GM19351 (cell line): ENCODE measurements around the gene SEMA3C.

Experiments
- ATAC-seq: cut with Tn5 transposase; IDR thresholded peaks from one replicate; pipeline ENCODE4 v1.9.1; 2021; ENCODE audit warnings: mild to moderate bottlenecking, moderate library complexity; ENCODE audit not compliant: unreplicated experiment

The SEMA3C gene

DNA sequence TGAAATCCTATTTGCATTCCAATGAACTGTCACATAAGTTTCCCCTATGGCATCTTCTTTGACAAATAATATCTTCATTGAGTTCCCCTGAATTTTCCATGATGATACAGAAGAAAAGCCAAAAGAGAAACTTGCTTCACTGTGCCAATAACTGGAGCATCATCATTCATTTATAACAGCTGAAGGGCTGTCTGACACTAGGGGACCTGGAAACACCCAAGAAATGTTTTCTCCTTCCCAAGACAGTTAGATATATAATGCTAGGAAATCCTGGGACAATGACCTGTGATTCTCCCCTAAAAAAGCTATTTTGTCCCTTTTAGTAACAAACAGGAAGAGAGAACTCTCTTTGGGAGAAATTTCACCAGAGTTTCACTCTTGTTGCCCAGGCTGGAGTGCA lies 133.6 kb downstream of the SEMA3C start:
- ATAC-seq: no peak

DNA sequence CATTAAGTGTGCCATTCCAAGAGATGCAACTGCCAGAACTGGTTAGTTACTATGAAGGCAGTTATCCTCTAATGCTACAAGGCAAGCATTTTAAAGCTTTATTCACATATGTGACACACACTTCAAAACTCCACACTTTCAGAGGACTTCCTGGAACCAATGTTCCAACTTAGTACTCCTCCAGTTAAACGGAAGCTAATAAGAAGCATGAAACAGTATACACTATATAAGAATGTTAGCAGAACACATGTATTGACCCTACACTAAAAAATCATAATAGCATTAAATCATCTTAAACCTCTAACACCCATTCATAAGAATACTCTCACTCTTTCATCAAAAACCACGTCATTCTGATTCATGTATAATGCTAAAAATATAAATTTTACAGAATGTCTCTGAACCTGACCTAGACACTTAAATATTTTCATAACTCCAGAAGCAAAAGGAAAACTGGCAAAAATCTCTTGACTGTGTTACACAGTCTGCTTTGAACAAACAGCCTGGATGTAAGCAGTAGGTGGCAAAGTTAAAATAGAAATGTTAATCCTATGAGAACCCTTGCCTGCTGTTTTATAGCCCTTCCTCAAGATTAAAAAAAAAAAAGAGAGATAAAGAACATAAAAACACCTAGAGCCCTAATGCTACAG lies 135.0 kb downstream of the SEMA3C start:
- no peak for ATAC-seq

DNA sequence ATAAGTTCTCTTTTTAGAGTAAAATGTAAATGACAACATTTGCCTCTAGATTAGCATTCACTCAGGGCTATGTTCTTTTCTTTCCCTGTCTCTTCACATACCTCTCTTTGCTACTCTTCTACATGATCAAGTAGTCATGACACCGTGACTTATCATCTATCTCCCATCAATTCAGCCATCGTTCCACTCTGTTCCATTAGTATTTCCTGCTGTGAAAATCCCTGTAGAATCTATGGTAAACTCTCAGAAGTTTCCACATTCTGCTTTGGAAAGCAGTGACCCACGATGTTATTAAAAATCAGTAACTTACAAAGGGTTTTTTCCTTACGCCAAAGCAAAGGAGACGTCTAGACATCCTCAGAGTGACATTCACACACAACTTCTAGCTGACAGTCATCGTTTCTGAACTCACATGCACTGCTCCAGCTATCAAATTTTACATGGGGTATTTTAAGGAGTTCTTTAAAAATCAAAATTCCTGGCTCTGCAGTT lies 135.6 kb downstream of the SEMA3C start:
- no peak for ATAC-seq

DNA sequence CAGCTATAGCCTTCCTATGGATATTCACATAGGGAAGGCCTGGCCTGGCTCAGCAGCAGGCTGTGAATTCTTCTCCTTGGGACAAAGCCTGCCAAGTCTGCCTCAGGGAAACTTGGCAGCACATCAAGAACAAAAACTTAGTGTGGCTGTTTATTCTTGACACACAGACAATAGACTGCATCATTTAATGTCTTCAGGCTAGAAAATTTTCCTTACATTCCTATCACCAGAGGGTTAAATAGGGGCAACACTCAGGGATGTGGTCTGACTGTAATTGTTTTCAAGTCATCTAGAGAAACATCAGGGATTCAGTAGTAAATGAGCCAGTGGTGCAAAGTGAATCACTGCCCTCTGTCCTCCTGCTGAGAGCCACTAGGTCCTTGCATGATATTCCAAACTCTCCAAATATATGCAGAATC lies 137.3 kb downstream of the SEMA3C start:
- no peak for ATAC-seq

DNA sequence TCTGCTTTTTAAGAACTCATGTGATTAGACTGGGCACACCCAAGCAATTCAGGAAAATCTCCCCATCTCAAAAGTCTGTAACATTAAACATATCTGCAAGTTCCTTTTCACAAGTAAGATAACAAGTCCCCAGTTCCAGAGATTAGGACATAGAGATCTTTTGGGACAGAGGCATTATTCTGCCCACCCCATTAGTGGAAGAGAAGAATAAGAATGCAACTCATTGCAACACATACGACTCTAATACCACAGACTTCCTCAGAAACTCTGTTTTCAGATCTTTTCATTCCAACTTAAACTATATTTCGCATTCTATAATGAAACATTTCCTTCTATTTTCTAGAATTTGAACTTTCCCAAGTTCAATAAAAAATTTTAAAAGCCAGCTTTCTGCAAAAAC lies 137.7 kb downstream of the SEMA3C start:
- ATAC-seq: no peak

DNA sequence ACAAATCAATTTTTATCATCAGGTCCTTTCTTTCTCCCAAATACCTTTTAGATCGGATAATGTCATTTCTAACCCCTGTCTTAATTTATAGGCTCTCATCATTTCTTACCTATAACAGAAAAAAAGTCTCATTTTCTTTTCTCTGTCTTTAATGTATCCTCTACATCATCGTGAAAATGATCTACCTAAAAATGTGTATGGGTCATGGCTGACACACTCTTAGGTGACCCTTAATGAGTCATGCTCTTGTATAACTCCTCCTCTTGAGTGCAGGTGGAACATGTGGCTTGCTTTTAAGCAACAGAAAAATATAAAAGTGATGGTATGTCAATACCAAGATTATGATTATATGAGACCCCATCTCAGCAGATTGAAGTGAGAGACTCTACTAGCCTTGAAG lies 139.4 kb downstream of the SEMA3C start:
- ATAC-seq: no peak

DNA sequence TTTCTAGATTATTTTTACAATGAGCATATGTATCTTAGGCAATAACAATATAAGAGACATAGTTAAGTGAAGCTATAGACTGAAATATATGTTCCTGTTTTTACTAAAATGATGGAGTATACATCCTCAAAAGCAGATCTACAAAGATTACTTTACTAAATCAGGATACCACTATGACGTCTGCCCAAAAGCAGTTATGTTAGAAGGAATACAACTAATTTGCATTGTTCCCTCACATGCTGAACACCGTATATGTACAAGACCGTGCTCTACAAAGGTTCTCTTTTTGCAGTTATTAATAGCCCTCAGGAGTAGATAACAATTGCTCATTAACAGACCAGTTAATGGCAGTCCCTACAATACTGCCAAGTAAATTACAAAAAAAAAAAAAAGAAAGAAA lies 143.0 kb downstream of the SEMA3C start:
- no peak for ATAC-seq

DNA sequence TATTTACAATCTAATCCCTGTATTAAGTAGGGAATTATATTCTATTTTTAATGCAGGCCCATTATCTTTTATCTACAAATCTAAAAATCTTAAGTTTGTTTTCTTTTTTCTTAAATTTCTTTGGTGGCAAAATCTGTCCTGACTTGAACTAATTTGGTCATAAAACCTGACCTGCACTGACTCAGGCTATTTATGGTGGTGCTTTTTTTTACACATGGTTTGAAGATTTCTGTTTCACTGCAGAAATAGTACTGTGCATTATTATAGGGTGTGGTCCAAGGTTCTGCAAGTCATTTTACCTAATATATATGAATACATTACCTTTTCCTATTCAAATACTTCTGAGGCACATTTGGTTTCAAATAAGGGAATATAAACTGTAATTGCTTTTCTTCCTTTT lies 143.4 kb downstream of the SEMA3C start:
- no peak for ATAC-seq

DNA sequence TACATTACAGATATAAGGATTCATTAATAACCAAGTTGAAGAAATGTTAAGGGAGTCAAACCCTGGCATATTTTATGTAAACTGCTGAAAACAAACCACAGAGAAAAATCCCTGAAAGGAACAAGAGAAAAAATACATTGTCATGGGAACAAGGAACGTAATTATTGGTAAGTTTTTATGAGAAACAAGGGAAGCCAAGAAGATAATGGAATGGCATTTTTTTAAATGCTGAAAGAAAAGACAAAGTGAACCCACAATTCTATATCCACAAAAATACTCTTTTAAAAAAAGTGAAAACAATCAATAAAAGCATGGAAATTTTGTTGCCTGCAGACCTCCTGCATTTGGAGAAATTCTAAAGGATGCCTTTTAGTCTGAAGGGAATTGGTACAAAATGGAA lies 144.0 kb downstream of the SEMA3C start:
- no peak for ATAC-seq

DNA sequence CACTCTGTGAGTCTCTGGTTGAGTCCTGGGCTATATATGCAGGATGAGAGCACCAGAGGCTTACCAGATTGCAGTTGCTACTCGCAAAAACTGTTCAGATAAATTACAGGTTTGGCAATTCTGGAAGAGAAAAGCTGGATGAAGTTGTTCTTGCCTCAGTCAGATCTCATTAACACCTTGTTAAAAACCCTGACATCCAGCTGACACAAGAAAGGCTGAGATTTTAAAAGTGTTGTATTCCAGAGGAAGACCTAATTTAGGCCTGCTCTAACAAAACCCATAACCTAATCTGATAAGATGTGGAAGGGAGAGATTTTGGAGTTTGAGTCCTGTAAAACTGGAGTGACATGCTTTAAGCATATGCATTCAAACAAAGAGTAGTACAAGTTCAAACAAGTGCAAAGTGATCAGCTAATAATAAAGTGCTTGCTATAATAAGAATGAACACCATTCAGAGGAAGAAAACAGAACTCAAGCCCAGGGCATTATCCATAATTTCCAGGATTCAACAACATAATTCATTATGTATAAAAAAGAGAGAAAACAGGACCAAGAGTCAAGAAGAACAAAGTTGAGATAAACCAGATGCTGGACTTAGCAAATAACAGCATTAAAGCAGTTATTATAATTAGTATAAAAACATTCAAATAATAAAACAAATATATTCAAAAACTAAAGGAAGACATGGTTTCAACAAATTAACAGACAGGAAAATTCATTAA lies 144.9 kb downstream of the SEMA3C start:
- ATAC-seq: no peak

DNA sequence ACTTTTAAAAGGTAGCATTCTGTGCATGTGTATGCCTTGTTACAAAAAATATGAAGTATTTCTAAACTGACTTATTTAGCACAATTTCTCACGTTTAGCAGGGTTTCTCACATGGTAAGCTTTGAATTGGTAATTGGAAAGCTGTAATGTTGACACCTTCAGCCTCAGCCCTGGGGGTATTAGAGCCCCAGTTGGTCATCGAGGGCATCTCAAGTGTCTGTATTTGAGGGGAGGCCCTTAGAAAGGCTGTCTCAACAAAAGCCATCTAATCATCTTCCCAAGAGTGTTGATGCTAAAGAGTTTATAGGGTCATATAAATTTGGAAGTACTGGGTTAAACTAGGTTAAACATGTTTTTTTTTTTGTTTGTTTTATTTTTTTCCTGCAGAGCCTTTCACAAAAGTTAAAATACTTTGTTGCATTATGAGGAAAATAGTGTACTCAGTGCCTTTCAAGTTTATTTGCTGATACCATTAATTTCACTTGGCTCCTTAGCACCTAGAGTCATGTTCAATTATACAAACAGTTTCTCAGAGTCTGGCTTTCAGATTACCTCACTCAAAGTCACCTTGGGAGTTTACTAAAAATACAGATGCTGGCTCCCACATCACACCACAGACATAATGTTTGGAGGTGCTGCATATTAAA lies 146.4 kb downstream of the SEMA3C start:
- no peak for ATAC-seq

DNA sequence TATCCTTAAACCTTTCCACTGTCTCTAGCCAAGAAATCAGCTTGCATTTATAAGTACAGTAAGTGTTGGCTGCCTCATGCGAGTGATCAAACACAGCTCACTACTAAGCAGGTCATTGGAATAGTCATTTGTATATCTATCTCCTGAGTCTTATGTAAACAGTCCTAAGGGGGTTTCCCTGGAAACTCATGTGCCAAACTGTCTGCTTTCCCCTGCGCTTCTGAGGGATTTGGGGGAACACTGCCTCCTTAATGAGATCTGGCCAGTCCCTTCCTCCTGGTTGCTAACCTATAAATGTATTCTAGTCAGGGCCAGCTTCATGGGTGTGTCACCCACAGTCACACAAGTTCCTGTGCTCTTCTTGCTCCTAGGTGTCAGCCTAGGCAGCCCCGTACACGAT lies 147.3 kb downstream of the SEMA3C start:
- no peak for ATAC-seq

DNA sequence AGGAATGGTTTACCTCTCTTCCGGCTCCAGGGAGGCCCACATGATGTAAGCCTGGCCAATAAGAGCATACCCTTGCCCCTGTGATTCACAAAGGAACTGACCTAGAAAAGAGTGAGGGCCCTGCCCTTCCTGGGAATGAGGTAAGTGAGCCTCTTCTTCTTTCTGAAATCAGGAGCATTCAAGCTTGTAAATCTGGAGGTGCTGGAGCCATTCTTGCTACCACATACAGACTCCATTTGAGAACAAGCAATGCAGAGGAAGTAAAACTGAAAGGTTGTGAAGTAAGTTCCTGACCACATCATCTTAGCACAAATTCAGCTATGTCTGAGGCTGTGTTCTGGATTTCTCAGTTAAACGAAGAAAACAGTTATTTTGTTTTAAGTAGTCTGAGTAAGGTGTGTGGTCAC lies 148.2 kb downstream of the SEMA3C start:
- peak; percentile 66 for ATAC-seq

DNA sequence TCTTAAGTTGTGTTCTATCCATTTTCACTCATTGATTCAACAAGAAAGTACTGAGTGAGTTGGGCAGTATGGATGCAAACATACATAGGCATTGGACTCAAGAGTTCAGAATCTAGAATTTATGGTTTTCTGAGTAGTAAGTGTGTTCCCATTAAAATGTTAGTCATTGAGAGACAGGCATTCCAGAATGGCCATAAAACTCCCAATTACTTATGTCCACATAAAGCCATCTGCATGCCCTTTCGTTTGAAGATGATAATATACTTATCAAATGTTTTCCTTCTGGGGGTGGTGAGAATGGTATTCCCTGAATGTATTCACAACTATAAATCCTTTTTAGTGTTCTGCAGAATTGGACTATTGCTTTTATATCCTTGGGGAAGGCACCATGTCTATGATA lies 148.8 kb downstream of the SEMA3C start:
- ATAC-seq: no peak

DNA sequence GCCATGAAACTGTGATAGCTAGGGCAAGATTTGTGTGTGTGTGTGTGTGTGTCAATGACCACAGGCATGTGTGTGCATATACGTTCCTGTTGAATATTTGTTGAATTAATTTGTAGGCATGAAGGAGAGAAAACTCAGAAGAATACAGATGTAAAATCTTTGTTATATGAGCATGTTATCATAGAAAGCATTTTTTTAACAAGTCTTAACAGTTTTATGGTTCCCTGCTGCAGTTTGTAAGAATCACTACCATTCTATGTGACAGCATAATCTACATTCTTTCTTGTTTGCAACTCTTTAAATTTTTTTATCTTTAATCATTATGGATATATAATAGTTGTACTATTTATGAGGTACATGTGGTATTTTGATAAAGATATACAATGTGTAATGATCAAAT lies 150.1 kb downstream of the SEMA3C start:
- no peak for ATAC-seq

DNA sequence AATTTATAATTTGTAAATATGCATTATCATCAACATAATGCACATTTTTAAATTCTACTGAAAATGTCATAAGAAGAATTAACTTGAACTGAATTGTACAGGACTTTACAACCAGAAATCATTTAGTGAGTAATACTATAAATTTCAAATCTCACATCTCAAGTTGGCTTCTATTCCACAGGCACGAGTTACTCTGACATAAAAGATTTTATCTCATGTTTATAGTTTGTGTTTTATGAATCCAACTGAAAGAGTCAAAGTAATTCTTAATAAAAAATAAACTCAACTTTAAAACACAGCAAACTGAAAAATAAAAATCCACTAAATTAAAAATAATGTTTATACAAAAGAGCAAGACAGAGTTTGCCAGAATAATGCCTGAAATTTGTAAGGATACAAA lies 151.2 kb downstream of the SEMA3C start:
- no peak for ATAC-seq

DNA sequence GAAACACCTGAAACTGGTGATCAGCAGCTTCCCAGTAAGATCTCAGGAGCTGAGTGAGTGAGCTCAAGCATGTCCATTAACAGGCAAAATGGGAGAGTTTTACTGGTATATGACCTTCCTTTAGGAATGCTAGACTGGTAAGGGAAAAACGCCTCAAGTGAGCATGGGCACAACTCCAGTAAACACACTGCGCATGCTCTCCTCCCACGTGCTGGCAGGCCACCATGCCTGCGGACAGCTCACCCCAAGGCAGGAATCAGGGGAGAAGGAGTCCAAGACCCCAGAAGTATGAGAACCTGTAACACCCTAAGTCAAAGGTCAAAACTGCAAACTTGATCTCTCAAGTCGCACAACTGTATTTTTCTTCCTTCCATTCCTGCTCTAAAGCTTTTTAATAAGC lies 152.1 kb downstream of the SEMA3C start:
- ATAC-seq: no peak

DNA sequence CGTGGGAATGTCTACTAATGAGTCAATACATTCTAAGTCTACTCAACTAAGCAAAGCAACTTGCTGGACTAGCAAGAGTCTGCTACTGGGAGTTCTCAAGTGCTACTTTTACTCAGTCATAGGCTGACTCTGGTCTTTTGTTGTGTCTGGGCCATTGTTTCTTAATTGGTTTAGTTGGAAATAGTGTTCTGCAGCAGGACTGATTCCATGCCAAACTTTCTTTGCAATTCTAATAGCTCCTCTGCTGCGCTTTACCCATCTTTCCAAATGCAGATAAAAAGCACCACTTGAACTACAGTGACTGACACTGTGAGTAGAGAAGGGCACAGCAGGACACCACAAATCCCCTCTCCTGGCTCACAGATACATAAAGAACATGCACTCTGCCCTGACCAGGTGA lies 154.7 kb downstream of the SEMA3C start:
- ATAC-seq: no peak

DNA sequence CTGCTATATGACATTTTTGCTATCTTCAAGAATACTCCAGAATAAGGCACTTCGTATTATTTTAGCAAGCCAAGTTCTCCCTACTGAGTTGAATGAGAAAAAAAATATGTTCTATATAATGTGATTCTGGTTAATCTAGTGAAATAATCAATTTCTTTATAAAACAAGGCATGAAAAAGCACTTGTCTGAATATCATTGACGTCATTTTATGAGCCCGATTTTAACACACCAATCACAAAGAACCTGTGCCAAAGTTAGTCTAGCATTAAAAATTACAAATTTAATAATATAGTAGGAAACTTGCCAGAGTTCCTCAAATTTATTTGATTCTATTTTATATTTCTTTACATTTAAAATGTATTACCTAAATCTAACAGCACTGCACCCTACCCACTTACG lies 155.1 kb downstream of the SEMA3C start:
- ATAC-seq: no peak

DNA sequence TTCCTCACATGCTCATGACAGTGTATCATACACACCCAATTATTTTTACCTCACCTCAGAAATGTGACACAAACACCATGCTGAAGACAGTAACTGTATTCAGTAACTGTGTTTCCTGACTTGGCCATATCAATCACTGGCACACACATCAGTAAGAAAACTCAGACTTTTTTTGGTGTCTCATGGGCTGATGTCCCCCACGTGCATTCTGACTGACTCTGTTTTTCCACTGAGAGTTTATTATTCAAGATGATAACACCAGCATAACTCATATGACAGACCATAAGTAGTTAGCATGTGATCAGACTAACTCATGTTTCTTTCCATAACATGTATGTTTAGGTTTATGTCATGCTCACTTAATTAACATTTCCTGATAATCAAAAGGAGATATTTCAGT lies 155.6 kb downstream of the SEMA3C start:
- no peak for ATAC-seq

DNA sequence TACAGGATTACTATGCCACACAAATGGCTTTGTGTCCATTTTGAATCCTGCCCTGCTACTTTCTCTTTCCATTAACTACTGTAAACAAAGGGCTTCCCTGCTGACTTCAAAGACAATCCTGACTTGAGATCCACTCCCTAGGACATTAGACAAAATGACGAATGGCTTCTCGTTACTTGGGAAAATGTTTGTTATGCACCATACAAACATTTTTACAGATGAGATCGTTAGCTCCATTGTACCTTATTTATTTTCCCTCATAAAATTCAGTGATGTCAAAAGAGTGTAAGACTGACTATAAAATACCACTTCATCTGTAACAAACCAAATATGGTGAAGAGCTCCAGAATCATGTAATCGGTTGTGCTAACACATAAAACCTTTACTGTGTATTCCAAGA lies 158.6 kb downstream of the SEMA3C start:
- no peak for ATAC-seq
